LoVo (cell line): ENCODE data around the gene CCSAP.
"Not testable (repeated sequence)": the region's sequence is repeated elsewhere in the genome, so short reads cannot be mapped to it uniquely, and the experiment has no call there.

Experiments
- DNase-seq: peaks from one replicate; pipeline ENCODE4 v3.0.0-alpha.2; 2016; ENCODE audit warnings: low spot score

The CCSAP gene

DNA sequence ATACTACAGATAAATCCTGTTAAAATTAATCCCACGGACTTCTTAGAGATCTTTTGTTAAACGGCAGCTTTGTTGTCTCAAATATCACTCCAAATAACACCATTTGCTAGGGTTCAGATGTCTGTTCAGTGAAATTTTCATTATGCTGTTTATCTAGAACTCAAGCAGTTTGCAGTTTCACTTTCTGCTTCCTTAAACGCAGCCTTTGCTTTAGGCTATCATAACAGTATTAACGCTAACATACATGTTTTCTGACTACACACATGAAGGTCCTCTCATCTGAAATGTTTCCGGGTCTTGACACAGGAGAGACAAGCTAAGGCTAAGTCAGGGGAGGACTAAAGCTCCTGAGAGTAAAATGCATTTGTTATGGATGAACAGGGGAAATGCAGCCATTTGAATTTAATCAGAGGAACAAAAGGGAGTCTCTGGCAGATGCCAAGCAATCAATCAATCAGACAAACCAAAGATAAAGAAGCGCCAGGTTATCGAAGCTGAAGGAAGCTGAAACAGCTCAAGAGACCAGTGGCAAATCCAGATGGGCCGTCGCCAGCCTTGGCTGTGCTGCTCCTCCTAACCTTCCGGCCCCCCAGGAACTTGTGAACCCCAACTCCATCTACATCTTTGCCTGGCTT is 16.9 kb downstream of the CCSAP start:
- DNase-seq: no peak

DNA sequence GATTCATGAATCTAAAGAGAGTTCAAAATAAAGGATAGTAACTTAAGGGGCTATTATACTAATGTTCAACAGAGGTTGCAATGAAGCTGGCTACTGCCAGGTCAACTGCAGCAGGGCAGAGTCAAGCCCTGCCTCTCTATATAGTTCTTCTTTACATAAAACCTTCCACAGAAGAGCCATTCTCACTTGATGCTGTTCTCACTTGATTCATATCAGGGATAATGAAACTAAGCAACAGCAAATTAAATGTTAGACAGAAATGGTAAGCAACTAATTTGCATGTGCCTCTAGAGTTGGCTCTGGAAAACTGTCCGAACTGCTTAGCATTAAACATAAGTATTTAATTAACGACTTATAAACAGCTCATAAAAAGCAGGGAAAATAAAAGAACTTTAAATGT is 17.4 kb downstream of the CCSAP start:
- DNase-seq: no peak

DNA sequence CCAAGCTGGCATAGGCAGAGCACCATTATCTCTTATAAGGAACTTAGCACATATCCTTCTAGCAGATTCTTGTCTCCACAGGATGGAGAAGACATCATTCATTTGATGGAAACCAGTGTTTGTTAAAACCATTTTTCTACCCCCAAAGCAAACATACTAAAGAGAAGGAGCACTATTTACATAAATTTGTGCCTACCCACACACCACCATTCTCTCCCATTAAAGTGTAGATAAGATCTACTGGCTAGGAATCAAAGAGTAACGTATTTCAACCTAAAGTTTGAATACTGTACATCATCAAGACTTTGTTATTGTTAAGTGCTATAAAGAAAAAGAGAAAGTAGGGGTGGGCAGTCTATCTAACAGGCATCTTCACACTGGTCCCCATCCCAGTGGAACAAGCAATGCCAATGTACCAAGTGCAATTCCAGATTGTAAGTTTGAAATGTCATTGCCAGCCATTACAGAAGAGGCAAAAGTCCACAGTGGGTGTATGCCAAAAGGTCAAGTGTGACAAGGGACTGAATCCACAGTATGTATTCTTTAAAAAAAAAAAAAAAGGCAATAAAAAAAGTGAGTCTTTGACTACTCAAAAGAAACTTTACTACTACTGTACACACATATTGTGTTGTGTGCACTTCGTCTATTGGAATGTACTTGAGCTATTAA is 18.8 kb downstream of the CCSAP start:
- DNase-seq: no peak

DNA sequence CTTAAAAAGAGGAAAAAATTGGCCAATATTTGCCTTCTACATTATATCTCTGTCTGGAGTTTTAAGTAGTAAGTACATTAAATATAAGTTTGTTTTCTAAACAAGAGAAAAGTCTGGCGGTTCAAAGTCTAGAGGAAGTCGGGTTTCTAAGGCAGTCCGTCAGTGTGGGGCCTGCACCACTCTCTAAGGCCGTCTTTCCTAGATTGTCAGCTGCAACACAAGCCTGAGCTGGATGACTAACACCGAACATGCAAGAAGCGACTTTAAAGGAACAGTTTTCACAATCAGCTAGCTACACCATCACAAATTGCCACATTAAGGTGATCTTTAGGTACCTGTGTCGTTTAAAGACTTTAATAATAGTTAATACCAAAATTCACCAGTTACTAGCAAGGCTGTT is 19.6 kb downstream of the CCSAP start:
- no peak for DNase-seq

DNA sequence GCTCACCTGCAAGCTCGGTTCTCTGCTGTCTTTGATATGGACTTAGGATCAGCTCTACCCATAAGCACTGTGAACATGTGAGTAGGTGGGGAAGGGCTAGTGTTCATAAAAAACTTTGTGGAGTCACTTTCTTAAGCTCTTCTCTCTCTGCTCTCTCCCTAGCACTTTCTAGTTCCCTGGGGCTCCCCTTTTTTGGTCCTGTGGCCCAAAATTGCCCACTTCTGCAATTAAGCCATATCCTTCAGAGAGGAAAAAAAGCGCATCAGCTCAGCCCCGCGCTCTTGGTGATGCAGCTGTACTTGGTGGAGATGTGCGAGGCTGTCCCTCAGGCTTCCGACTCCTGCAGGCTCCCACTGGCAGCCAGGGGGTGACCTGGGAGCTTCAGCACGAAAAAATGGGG is 23.4 kb downstream of the CCSAP start:
- no peak for DNase-seq

DNA sequence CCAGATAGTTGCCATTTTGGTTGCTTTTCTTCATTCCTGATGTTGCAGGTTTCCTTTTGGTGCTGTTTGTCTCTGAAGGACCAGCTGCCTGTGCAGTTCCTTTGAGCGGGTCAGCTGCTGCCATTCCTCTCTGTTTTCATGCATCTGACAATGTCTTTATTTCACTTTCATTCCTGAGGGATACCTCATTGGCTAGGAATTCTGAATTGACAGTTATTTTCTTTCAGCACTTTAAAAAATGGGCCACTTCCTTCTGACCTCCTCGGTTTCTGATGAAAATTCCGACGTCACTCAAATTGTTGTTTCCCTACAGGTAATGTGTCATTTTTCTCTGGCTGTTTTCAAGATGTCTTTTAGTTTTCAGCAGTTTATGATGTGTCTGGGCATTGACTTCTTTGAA is 24.8 kb downstream of the CCSAP start:
- DNase-seq: no peak

DNA sequence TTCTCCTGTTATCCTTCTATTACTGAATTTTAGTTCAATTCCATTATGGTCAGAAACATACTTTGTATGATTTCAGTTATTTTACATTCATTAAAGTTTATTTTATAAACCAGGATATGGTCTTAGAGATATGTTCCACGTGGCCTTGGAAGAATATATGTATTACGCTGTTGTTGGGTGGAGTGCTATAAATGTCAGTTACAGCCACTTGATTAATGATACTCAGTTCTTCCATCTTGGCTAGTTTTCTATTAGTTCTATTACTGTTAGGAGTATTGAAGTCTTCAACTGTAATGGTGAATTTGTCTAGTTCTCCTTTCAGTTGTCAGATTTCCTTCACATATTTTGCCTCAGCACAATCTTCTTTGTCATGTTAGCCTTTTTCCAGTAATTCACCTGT is 26.7 kb downstream of the CCSAP start:
- DNase-seq: no peak

DNA sequence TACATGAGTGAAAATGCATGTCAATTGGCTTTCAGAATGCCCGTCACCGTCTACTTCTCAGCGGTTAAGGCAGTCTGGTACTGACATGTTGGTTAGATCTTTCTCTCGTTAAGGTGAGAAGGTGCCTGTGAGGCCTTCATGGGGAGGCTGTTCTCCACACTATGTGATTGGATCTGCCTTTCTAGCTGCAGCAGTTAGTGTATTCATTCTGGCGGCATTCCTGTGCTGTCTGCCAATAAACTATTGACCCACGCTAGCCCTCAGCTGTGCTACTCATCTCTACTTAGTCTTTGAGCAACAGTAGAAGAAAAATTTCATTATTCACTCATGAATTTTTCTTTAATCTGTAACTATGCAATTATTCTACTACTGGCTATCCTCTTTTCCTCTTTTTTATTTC is 32.0 kb downstream of the CCSAP start:
- DNase-seq: no peak

DNA sequence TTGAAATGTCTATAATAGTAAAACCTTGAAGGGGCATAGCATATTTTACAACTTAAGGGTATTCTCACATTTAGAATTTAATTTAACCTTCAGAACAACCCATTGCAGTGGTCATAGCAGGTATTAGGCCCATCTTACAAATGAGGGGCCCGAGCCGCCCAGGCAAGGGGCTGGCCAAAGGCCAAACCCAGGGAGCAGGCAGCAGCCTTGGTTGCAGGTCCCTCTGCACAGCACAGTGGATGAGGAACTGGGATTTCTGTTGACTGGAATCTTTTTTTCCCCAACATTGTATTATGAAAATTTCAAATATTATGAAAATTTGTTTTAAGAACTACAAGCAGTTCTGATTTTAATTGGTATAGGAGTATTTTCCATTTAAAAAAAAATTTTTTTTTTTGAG is 33.2 kb downstream of the CCSAP start:
- DNase-seq: no peak

DNA sequence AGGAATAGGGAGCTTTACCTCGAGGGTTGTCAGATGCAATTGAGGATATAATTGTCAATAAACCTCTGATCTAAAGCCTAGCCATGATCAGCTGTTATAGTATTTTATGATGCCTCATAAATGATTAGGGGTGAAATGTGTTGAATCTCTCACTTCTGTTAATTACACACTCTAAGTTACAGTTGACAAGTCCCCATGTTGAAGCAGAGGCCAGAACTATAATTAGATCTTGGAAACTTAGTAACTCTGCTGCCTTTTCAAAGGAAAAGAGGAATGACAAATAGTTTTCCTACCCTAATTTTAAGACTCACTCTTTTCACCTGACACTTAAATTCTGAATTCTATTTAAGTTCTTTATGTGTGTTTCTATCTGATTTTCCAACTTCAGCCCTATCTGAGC is 33.8 kb downstream of the CCSAP start:
- no peak for DNase-seq

DNA sequence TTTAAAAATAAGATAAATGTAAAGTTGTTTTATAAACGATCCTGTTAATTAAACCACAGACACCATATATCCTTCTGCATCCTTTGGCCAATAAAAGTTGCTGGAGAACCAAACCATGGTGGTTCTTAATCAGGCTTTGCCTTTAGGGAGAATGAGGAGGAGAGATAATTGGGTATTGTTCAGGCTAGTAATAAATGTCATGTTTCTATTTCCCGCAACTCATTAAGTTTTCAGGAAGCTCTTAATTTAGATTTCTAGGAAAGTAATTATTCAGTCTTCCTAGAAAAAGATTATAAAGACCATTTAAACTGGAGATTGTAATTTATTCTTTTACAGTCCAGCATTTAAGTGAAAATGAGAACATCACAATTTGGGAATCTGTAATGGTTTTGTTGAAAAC is 37.5 kb downstream of the CCSAP start:
- no peak for DNase-seq

DNA sequence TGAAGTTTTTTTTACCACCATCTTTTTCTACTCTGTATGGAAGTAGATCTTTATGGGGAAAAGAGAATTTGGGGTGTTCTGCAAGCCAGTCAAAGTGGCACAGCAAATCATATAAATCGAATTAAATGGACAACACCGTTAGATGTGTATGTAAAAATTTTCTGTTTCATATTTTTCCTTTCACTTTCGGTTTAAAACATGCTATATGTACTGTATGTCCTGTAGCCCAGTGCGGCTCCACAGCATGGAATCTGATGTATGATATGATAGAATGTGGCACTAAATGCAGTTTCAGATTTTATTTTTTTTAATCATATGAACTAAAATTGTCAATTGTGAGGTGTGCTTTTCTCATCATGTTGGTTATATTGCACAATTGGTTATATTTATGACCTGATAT is 39.0 kb downstream of the CCSAP start:
- DNase-seq: no peak

DNA sequence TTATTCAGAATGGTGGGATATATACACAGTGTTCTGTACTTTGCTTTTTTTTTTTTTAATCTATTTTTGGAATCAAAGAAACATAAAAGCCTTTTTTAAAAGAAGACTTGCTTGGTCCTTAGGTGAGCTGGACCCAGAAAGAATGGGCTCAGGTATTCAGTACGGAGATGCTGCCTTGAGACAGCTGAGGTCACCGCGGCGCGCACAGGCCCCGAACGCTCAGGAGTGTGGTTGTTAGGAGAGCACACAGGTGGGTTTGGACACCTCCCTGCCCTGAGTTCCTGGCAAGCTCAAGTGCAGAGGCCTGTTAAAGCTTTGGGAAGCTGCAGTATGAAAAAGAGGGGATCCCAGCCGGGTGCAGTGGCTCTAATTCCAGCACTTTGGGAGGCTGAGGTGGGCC is 40.1 kb downstream of the CCSAP start:
- no peak for DNase-seq

DNA sequence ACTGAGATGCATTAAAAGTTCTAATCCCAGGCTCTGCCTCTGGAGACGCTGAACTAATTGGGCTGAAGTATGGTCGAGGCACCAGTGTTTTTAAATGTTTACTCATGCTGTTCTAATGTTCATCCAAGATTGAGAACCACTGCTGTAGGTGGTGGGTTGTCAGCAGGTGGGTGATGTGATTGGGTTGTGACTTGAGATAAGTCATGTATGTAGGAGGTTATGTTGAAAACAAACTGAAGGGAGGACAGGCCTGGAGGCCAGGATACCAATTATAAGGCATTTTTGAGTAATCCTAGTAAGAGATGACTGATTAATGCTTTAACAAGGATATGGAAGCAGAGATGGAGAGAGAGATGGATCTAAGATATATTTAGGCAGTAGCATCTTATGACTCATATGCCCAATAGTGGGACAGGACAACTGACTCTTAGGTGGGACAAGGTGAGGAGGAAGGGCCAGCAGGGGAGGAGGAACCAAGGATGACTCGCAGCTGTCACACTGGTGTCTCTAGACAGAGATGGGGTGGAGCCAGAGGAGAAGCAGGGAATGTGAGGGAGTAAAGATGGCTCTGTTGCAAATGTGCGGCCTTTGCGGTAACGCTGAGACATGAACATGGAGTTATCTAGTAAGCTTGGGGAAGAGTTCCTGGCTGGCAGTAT is 42.6 kb downstream of the CCSAP start:
- no peak for DNase-seq

DNA sequence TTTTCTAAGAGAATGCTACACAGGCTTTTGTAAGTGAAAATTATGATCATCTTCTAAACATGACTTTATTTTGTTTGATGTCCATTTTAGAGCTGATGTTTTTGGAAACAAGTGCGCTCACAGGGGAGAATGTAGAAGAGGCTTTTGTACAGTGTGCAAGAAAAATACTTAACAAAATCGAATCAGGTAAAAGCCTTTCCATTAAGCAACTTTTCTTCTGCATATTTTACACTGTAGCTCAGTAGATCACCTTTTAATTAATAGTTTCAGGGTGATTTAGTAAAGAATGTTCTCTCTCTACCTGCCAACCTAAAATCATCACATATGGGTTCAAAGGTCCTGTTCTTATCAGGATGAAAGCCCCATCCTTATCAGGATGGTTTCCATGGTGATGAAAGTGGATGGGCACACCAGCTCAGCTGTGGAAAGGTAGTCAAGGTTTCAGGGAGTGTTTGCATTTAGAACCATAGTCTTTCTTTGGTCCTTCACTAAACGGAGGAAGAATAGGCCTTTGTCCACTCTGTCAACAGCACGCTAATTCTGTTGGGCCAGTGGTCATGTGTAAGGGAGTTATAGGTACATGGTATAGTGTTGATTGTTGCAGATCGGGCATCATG is 43.9 kb downstream of the CCSAP start:
- DNase-seq: no peak

DNA sequence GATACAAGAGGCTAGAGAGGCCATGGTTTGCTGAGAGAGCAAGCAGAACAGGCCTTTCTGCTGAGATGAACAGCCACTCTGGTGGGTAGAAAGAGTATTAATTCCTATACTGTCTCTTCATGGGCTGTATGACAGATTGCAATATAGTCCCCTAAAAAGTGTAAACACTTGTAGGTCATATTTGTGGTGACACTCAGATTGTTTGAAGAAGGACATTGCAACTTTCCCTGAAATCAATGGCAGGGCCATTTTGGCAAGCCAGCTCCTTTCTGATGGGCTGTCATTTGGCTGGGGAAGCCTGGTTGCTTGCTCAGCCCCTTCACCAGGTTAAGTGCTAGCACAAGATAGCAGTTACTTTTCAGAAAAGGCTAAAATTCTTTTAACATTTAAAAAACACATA is 44.4 kb downstream of the CCSAP start:
- DNase-seq: no peak

DNA sequence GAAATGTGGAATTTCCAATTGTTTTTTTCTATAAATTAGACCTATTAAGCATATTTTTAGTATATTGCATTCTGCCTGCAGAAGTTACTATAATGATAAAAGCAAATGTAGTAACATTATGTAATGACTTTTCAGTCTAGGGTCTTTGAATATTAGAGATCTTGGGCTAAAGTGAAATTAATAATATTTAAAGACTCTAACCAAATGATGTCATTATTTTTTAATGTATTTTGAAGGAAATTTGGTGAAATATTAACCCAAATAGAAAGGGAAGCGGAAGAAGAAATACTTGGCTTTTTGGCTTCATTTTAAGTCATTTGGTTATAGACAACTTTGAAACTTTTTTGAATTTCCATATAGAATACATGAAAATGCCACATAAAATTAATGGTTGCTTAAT is 45.1 kb downstream of the CCSAP start:
- no peak for DNase-seq

DNA sequence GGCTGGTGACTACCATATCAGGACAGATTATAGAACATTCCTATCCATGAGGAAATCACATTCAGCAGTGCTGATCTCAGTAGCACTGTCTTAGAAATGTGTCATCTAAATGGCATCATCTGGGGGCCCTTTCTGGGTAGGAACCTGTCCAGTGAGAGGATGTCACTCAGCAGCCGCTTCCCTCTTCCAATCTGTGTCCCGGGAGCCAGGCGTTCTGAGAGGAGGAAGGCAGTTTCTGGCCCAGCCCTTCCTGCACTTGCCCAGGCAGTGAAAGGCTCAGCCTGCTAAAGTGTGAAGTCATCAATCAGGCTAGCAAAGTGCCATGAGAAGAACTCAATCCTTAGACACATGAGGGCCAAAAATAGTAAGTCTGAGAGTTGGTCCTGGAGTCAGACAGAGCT is 46.3 kb downstream of the CCSAP start:
- no peak for DNase-seq

DNA sequence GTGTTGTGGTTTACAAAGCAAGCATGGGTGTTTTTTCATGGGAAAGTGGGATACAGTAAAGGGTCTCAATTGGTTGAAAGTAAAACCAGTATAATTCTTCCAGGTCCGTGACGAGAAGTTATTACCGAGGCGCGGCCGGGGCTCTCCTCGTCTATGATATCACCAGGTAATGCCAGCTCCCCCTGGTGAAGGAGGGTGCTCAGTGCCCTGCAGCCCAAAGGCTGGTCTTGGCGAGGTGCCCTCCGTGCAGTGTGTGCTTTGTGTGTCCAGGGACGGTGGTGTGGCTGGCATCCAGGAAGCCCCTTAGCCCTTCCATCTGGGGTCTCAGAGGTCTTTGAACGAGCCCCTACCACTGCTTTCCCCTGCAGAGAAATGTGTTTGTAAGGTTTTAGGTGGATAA is 47.1 kb downstream of the CCSAP start:
- no peak for DNase-seq

DNA sequence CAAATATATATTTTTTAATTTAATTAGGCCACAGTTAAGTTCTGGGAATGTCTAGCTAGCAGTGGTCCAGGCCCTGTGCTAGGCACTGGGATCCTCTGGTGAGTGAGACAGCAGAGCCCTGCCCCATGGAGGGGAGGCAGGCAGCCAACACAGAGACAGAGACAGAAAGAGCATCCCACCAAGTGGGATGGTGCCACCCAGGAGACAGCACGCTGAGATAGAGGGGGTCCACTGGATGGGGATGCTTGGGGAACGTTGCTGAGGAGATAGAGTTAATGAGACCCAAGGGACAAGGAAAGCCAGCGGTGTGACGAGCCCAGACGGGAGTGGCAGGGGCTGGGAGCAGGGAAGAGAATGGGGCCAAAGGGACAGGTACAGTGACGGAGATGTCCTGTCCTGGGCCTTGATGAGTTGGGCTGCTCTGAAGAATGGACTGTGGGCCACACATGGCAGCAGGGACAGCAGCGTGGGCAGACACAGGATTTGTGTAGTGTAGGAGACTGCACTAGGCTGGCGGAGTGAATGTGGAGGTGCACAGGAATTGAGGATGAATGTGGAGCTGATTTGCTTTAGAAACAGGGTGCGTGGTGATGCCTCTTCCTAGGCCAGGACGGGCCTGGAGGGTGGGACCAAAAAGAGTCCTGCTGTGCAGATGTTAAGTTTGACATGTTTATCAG is 49.2 kb downstream of the CCSAP start:
- no peak for DNase-seq

DNA sequence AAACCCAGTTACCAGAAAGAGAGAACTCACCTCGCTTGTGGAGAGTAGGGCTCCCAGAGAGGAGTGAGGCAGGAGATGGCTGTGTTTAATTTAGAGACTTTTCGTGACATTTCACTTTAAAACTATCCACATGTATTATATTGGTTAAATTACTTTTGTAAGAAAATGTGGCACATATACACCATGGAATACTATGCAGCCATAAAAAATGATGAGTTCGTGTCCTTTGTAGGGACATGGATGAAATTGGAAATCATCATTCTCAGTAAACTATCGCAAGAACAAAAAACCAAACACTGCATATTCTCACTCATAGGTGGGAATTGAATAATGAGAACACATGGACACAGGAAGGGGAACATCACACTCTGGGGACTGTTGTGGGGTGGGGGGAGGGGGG is 51.2 kb downstream of the CCSAP start:
- not testable (repeated sequence) for DNase-seq

DNA sequence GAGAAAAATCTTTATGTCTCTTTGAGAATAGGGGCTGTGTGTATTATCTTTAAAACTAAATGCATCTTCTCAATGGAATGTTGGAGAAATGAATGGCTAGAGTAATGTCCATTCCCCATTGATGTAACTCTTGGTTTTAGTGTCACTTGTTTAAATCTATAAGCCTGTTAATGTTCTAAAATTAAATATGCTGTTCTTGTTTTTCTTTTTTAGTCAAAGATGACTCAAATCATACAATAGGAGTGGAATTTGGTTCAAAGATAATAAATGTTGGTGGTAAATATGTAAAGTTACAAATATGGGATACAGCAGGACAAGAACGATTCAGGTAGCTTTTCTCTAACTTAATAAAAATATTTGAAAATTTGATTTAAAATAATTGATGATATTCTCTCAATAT is 54.3 kb downstream of the CCSAP start:
- no peak for DNase-seq

DNA sequence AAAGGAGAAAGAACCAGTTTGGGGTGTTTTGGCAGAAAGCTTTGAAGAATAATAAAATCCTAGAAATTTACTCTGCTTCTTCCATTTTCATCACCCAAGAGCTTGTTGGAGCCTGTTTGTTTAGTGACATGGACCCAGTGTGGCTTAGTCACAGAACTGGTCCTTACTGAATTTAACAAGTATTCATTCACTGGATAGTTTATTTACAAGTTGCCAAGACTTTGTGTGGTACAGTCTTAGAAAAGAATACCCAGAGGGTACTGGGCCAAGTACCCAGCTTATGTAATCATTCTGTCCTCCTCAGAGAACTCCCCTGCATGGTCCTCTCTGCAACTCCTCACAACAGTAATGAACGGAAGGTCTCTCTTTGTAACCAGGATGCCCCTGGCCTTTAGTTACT is 55.6 kb downstream of the CCSAP start:
- no peak for DNase-seq
